HepG2 (cell line): ENCODE data around the gene MCM3AP. TPM values are rescaled to one million over a fixed set of nuclear protein-coding genes. Genes with fewer than 3 reads are reported as not detected.
A peak's percentile ranks its signal among the peaks of the same experiment; 100 is the strongest.

Experiments used
- ATAC-seq: fragments of 200-7000 bp; cut with Tn5 transposase; 3 replicates; pipeline ENCODE4 v1.9.1; 2020; ENCODE audit warnings: mild to moderate bottlenecking, moderate library complexity
- BruUV-seq: library from RNA; stranded (reverse); fragments of 400-500 nt; replicated peaks from 2 replicates; lab custom pipeline; 2021; lab: Mats Ljungman, UMichigan
- CTCF ChIA-PET: fragments of 300-600 bp; formaldehyde crosslinking; extraction: SDS; loops from one replicate; lab custom pipeline; 2021; ENCODE audit warnings: low total read pairs, inconsistent platforms, low intra/inter-chr PET ratio; lab: Yijun Ruan, JAX
- POLR2A ChIA-PET: fragments of 350-600 bp; sonication (Branson Sonifier 250); formaldehyde crosslinking; loops from one replicate; lab custom pipeline; 2020; ENCODE audit warnings: antibody characterized with exemption, inconsistent platforms; lab: Yijun Ruan, JAX
- DNase-seq: peaks from one replicate; pipeline ENCODE4 v3.0.0-alpha.2; 2015; ENCODE audit warnings: low spot score
- FAIRE-seq: peaks from 3 replicates; lab custom pipeline; 2011; peaks lifted over from hg19 to GRCh38; lab: Jason Lieb, UNC
- H2AFZ ChIP-seq: one replicate; pipeline ENCODE4 v1.6.1; 2011; ENCODE audit warnings: low read length, inconsistent platforms
- H3K27ac ChIP-seq: fragments of 300-600 bp; 3 replicates; pipeline ENCODE4 v1.8.0; 2011; ENCODE audit warnings: mixed run types, mild to moderate bottlenecking, mixed read lengths, low read length, inconsistent platforms; ENCODE audit not compliant: insufficient read depth; ENCODE audit errors: extremely low read length
- H3K27me3 ChIP-seq, 2 experiments: fragments of 200-600 bp in 1 of 2; 2 replicates in 1 of 2; 3 replicates in 1 of 2; pipeline versions ENCODE4 v1.6.0 to v1.8.0; 2011; ENCODE audit warnings: low read length in 2 of 2, mild to moderate bottlenecking in 2 of 2, moderate library complexity in 2 of 2, inconsistent platforms in 1 of 2; ENCODE audit not compliant: insufficient read depth in 2 of 2, control insufficient read depth in 1 of 2
- H3K36me3 ChIP-seq, 2 experiments: fragments of 200-600 bp in 1 of 2; replicated peaks in 1 of 2; 2 replicates in 1 of 2; 3 replicates in 1 of 2; pipeline versions ENCODE4 v1.5.1 to v1.8.0; 2011; ENCODE audit warnings: low read length in 2 of 2, inconsistent platforms in 1 of 2; ENCODE audit not compliant: insufficient read depth in 2 of 2, control insufficient read depth in 1 of 2
- H3K4me1 ChIP-seq: 2 replicates; pipeline ENCODE4 v1.5.1; 2012; ENCODE audit warnings: low read length, inconsistent platforms; ENCODE audit not compliant: insufficient read depth
- H3K4me2 ChIP-seq: 2 replicates; pipeline ENCODE4 v1.6.0; 2011; ENCODE audit warnings: low read depth, low read length, inconsistent platforms
- H3K4me3 ChIP-seq, 3 experiments: fragments of 200-600 bp in 1 of 3; sonication (generic), shearing (Covaris generic) in 1 of 3; replicated peaks in 1 of 3; 2 replicates each; pipeline ENCODE4 v1.5.1; 2011 to 2016; ENCODE audit warnings: low read length in 3 of 3, inconsistent platforms in 2 of 3, low read depth in 2 of 3, mild to moderate bottlenecking in 2 of 3, control low read depth in 1 of 3, mixed read lengths in 1 of 3; ENCODE audit not compliant: insufficient read depth in 1 of 3
- H3K79me2 ChIP-seq: one replicate; pipeline ENCODE4 v1.6.1; 2011; ENCODE audit warnings: low read length, inconsistent platforms; ENCODE audit not compliant: insufficient read depth
- H3K9ac ChIP-seq: 2 replicates; pipeline ENCODE4 v1.6.0; 2011; ENCODE audit warnings: mild to moderate bottlenecking, low read depth, low read length, inconsistent platforms; ENCODE audit not compliant: insufficient read depth
- H3K9me3 ChIP-seq: 2 replicates; pipeline ENCODE4 v1.5.1; 2012; ENCODE audit warnings: mild to moderate bottlenecking, low read length
- H4K20me1 ChIP-seq: 2 replicates; pipeline ENCODE4 v1.6.0; 2011; ENCODE audit warnings: inconsistent platforms, mild to moderate bottlenecking, low read length, moderate library complexity; ENCODE audit not compliant: insufficient read depth
- ATRX ChIP-seq: sonication (generic); formaldehyde crosslinking; IDR thresholded peaks from 2 replicates; pipeline ENCODE4 v1.4.0; 2020; ENCODE audit warnings: missing genetic modification reagents, borderline replicate concordance
- HNF4G ChIP-seq, 2 experiments: sonication (generic) in 1 of 2; formaldehyde crosslinking in 1 of 2; IDR thresholded peaks; 2 replicates each; pipeline versions ENCODE4 v1.4.0 to v1.6.1; 2011 to 2020; ENCODE audit warnings: borderline replicate concordance in 2 of 2, low read depth in 2 of 2, mild to moderate bottlenecking in 2 of 2, low read length in 1 of 2, missing genetic modification reagents in 1 of 2, moderate library complexity in 1 of 2
- HOXA9 ChIP-seq: sonication (generic); formaldehyde crosslinking; IDR thresholded peaks from 2 replicates; pipeline ENCODE4 v1.8.1; 2022; ENCODE audit warnings: missing genetic modification reagents, mild to moderate bottlenecking, moderate library complexity, borderline replicate concordance
- KLF9 ChIP-seq: IDR thresholded peaks from 2 replicates; pipeline ENCODE4 v1.6.1; 2016; ENCODE audit warnings: low read depth
- MAZ ChIP-seq, 2 experiments: sonication (generic) in 1 of 2; formaldehyde crosslinking in 1 of 2; IDR thresholded peaks; 2 replicates each; pipeline versions ENCODE4 v1.5.0 to v1.6.1; 2012 to 2020; ENCODE audit warnings: low read depth in 2 of 2, mild to moderate bottlenecking in 2 of 2, borderline replicate concordance in 1 of 2, improper control_type of control experiment in 1 of 2, low read length in 1 of 2, missing genetic modification reagents in 1 of 2, moderate library complexity in 1 of 2
- MYC ChIP-seq: sonication (generic); formaldehyde crosslinking; IDR thresholded peaks from 2 replicates; pipeline ENCODE4 v1.9.0; 2021; ENCODE audit warnings: missing genetic modification reagents, borderline replicate concordance
- NFYC ChIP-seq: IDR thresholded peaks from 2 replicates; pipeline ENCODE4 v1.6.1; 2016; ENCODE audit warnings: missing genetic modification reagents, missing compliant biosample characterization
- NR2F2 ChIP-seq: IDR thresholded peaks from 2 replicates; pipeline ENCODE4 v1.6.1; 2012; ENCODE audit warnings: low read depth, inconsistent platforms, borderline replicate concordance
- PITX1 ChIP-seq: sonication (generic); formaldehyde crosslinking; IDR thresholded peaks from 2 replicates; pipeline ENCODE4 v1.5.1; 2020; ENCODE audit warnings: mild to moderate bottlenecking, missing genetic modification reagents
- ZFP82 ChIP-seq: sonication (generic); formaldehyde crosslinking; IDR thresholded peaks from 2 replicates; pipeline ENCODE4 v1.5.1; 2020; ENCODE audit warnings: mild to moderate bottlenecking, missing genetic modification reagents, borderline replicate concordance
- ZNF138 ChIP-seq: sonication (generic); formaldehyde crosslinking; IDR thresholded peaks from 2 replicates; pipeline ENCODE4 v1.5.0; 2020; ENCODE audit warnings: mild to moderate bottlenecking, low read depth, missing genetic modification reagents
- ZNF24 ChIP-seq: fragments of 450-650 bp; IDR thresholded peaks from 2 replicates; pipeline ENCODE4 v1.6.1; 2017; ENCODE audit warnings: antibody characterized with exemption, mild to moderate bottlenecking
- ZNF614 ChIP-seq: IDR thresholded peaks from 2 replicates; pipeline ENCODE4 v1.6.1; 2018; ENCODE audit warnings: missing biosample characterization, missing genetic modification reagents, inconsistent platforms, borderline replicate concordance
- ZNF703 ChIP-seq: sonication (generic); formaldehyde crosslinking; IDR thresholded peaks from 2 replicates; pipeline ENCODE4 v1.5.1; 2020; ENCODE audit warnings: missing genetic modification reagents, mild to moderate bottlenecking, moderate library complexity, borderline replicate concordance
- ZNF747 ChIP-seq: sonication (generic); formaldehyde crosslinking; IDR thresholded peaks from 2 replicates; pipeline ENCODE4 v1.8.1; 2023; ENCODE audit warnings: missing genetic modification reagents, mild to moderate bottlenecking, borderline replicate concordance
- WGBS: methylation state at CpG from one replicate; pipeline ENCODE4 v1.1.6; 2017; ENCODE audit warnings: low lambda C conversion rate; 5-methylcytosine and 5-hydroxymethylcytosine counted together
- in situ Hi-C: cut with HindIII; loops from 2 replicates; pipeline ENCODE4 v1.10.0; 2017; ENCODE audit warnings: low pct_unique_long_range_greater_than_20kb; ENCODE audit not compliant: extremely low pct_ligation_motif_present
- intact Hi-C: fragments of 100-400 bp; cut with micrococcal nuclease; formaldehyde crosslinking; loops from one replicate; pipeline ENCODE4 v1.10.0; 2022; ENCODE audit not compliant: unreplicated experiment
- polyA plus RNA-seq, 8 experiments: library from polyadenylated mRNA; depleted of rRNA in 3 of 8; stranded (reverse) in 7 of 8; unstranded in 1 of 8; fragments of >200 nt; fragmentation: Illumina TruSeq in 4 of 8; extraction: Trizol in 4 of 8; gene quantifications; 2 replicates each; pipeline versions ENCODE4 v1.2.1 to v1.2.3, GENCODE V29; 2011 to 2016; ENCODE audit warnings: low read depth in 4 of 8, missing spikeins in 1 of 8, mixed read lengths in 1 of 8; ENCODE audit not compliant: insufficient read depth in 1 of 8
- total RNA-seq, 5 experiments: library from RNA; depleted of rRNA; stranded (reverse); fragments of >200 nt; fragmentation: Illumina TruSeq; extraction: Trizol; gene quantifications; 2 replicates each; pipeline ENCODE4 v1.2.3, GENCODE V29; 2016; ENCODE audit warnings: low read depth in 1 of 5
- TF ChIP-seq, protein P1 (sequence below), 2 experiments: fragments of 450-650 bp in 1 of 2; sonication (generic) in 1 of 2; formaldehyde crosslinking; IDR thresholded peaks; 2 replicates each; pipeline versions ENCODE4 v1.5.0 to v1.8.0; 2020 to 2022; ENCODE audit warnings: mild to moderate bottlenecking in 1 of 2, missing genetic modification reagents in 1 of 2
- TF ChIP-seq, protein P2 (sequence below): sonication (generic); formaldehyde crosslinking; conservative IDR thresholded peaks from 2 replicates; pipeline ENCODE4 v1.4.0; 2020; ENCODE audit warnings: missing genetic modification reagents

Gene MCM3AP
- total and polyA plus RNA-seq, 2 of the 13 experiments (the other 11 are each of a cell fraction or from before 2014, with no cell fraction given) = 27.0 to 54.7 TPM

DNA sequence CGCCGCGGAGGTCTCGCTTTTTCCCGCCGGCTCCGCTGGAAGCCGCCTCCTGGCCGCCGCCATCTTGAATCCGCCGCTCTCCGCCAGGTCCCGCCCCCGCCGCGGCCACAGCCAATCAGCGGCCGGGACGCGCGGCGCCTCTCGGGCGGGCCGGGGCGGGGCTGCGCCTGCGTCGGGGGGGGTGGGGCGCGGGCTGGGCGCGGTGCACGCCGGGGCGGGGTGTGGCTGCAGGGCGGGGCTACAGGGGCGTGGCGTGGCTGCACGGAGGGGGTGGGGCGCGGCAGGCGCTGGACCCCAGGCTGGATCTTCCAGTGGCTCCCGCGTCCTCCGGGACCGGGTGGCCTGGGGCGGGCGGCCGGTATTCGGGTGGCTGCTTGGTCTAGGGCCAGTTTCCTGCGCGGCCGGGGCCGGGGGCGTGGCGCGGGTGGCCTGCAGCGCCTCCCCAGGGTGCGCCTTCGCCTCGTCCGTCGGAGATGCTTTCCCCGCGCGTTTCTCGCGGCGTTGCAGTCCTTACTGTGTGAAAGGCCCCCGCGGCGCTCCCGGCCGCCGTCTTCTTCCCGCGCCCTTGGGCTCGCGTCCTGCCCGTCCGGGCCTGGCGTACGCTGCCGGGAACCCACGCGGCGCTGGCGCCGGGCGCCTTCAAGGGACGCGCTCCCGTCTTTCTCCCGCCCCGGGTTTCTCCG lies 39.1 kb upstream of the MCM3AP start (continued):
- no peak for TF ChIP-seq ZNF747 (CRISPR knock-in tag)
- TF ChIP-seq MYC (CRISPR knock-in tag) = no peak; the same call in 1 of the 2 replicates
- TF ChIP-seq, all 625 proteins: peak for 97

DNA sequence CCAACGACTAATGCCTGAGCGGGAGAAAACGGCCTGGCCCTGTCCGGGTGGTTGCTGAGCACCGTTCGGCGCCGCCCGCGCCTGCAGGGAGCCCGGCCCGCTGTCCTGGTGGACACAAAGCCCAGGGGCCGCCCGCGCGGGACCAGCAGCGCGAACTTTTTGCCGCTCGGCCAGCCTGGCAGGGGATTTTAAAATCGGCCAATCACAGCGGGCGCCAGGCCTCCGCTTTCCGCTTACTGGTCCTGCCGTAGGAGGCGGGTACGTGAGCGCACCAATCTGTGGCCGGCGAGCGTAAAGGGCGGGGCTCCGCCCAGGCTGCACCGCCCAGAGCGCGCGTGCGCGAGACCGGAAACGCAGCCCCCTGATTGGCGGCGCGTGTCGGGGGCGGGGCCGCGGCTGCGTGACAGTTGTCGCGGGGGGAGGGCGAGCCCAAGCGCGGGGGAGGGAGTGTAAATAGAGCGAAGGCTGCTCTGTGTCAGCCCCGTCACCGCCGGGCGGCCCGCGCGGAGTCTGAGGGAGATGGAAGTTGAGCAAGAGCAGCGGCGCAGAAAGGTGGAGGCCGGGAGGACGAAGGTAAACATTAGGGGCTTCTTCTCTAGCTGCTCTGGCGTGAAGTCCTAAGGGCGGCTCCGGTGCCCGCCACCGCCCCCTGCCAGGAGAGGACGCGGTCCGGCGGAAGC lies 38.4 kb upstream of the MCM3AP start, which contains the start of the genes C21orf58 and PCNT:
C21orf58 (minus strand) TSS at position 161 of the 680 bp plus-strand sequence. CDS start 1,132 bp downstream, outside the sequence.
PCNT (plus strand) TSS at position 447 of the 680 bp plus-strand sequence; CDS start at position 520, 73 bp downstream.
- Histone ChIP-seq H3K36me3 (peaks cover 1 to 11% of the 10 kb centered on the region in 2 experiments; a peak in 2 of 5 replicates), H2AFZ (no peak within 1 kb of the TSS), H3K9ac (peak within 1 kb of the TSS; percentile 94), H3K4me2 (peak within 1 kb of the TSS; percentile 100), H3K79me2 (peaks cover 43% of the 10 kb centered on the region), H3K4me1 (peaks cover 43% of the 10 kb centered on the region), H3K27ac (peak within 1 kb of the TSS; percentile 99), H3K27me3 (no peaks in the 10 kb centered on the region; a peak in 1 of 5 replicates), H3K4me3 (peak within 1 kb of the TSS; percentile 95 to 98 (median 97)), H4K20me1 (no peaks in the 10 kb centered on the region), H3K9me3 (no peaks in the 10 kb centered on the region)
- ATAC-seq (peak; percentile 84), FAIRE-seq (peak; percentile 79), DNase-seq (peak; percentile 92)
- no TSS peak for BruUV-seq
- intact Hi-C loops = loop anchor here (2.0 to 5.0 kb wide), 2 partner anchors 93 to 177 kb away; no protein-coding TSS in a partner anchor
- CTCF ChIA-PET = no interaction called here
- POLR2A ChIA-PET = interaction anchor here (0.8 to 1.6 kb wide), 2 partner anchors 27 to 312 kb away, joined by 3 to 5 read pairs; partner anchors contain the start of gene PRMT2
- WGBS = 20% methylated on average over 1 of the region's 76 CpGs
- in situ Hi-C loops = loop anchor here (5.0 kb wide), 1 partner anchor 37 kb away; the partner anchor contains the start of genes MCM3AP and YBEY
- TF ChIP-seq ZFP82 (no peak), ZNF614 (CRISPR knock-in tag) (no peak), PITX1 (CRISPR knock-in tag) (no peak), MAZ (IDR thresholded peaks at IDR 0.05; ENCODE audit: borderline replicate concordance, low read depth, low read length) (peak; percentile 61; the same call in 1 of the 2 replicates), MAZ (CRISPR knock-in tag; IDR thresholded peaks at IDR 0.05; ENCODE audit: low read depth) (0 out of 2 replicates have a peak, but pooled peaks have one; percentile 32), ZNF138 (CRISPR knock-in tag) (no peak), HNF4G (IDR thresholded peaks at IDR 0.05; ENCODE audit: borderline replicate concordance, low read depth, low read length) (no peak), HNF4G (CRISPR knock-in tag; IDR thresholded peaks at IDR 0.05; ENCODE audit: borderline replicate concordance, low read depth) (0 out of 2 replicates have a peak, but pooled peaks have one; percentile 3), ZNF24 (no peak), ATRX (CRISPR knock-in tag) (no peak), HOXA9 (peak; percentile 50; the same call in 1 of the 2 replicates), NFYC (CRISPR knock-in tag) (peak; percentile 95), KLF9 (no peak), NR2F2 (no peak), ZNF703 (no peak)
- TF ChIP-seq, protein P1, sequence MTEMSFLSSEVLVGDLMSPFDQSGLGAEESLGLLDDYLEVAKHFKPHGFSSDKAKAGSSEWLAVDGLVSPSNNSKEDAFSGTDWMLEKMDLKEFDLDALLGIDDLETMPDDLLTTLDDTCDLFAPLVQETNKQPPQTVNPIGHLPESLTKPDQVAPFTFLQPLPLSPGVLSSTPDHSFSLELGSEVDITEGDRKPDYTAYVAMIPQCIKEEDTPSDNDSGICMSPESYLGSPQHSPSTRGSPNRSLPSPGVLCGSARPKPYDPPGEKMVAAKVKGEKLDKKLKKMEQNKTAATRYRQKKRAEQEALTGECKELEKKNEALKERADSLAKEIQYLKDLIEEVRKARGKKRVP (CRISPR knock-in tag; IDR thresholded peaks at IDR 0.05) = peak in 1 of 2 experiments; percentile 67; a peak in 1 of 4 replicates
- TF ChIP-seq, protein P2, sequence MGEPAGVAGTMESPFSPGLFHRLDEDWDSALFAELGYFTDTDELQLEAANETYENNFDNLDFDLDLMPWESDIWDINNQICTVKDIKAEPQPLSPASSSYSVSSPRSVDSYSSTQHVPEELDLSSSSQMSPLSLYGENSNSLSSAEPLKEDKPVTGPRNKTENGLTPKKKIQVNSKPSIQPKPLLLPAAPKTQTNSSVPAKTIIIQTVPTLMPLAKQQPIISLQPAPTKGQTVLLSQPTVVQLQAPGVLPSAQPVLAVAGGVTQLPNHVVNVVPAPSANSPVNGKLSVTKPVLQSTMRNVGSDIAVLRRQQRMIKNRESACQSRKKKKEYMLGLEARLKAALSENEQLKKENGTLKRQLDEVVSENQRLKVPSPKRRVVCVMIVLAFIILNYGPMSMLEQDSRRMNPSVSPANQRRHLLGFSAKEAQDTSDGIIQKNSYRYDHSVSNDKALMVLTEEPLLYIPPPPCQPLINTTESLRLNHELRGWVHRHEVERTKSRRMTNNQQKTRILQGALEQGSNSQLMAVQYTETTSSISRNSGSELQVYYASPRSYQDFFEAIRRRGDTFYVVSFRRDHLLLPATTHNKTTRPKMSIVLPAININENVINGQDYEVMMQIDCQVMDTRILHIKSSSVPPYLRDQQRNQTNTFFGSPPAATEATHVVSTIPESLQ = no peak
